Trophoblast cell (in vitro differentiated cells and primary cell): Measurements from ENCODE around the gene ADSL.

Experiments used
- DNase-seq, 2 donors: peaks; one replicate each; pipeline ENCODE4 v3.0.0-alpha.2; 2016
- H2AFZ ChIP-seq: 2 replicates; pipeline ENCODE4 v1.6.1; 2013; ENCODE audit warnings: low read length, moderate library complexity, mild to moderate bottlenecking; ENCODE audit not compliant: insufficient read depth, poor library complexity
- H2AK5ac ChIP-seq: 2 replicates; pipeline ENCODE4 v1.6.1; 2013; ENCODE audit warnings: mild to moderate bottlenecking, low read length
- H2BK120ac ChIP-seq: 2 replicates; pipeline ENCODE4 v1.6.1; 2013; ENCODE audit warnings: low read length, mild to moderate bottlenecking, moderate library complexity; ENCODE audit not compliant: insufficient read depth, poor library complexity
- H2BK12ac ChIP-seq: 2 replicates; pipeline ENCODE4 v1.6.1; 2013; ENCODE audit warnings: mild to moderate bottlenecking, low read length, moderate library complexity
- H2BK5ac ChIP-seq: 2 replicates; pipeline ENCODE4 v1.6.1; 2013; ENCODE audit warnings: low read length, low read depth, moderate library complexity, mild to moderate bottlenecking; ENCODE audit not compliant: poor library complexity
- H3K14ac ChIP-seq: 2 replicates; pipeline ENCODE4 v1.6.1; 2013; ENCODE audit warnings: mild to moderate bottlenecking, low read length
- H3K18ac ChIP-seq: 2 replicates; pipeline ENCODE4 v1.6.1; 2013; ENCODE audit warnings: mild to moderate bottlenecking, low read length
- H3K23ac ChIP-seq: 2 replicates; pipeline ENCODE4 v1.6.1; 2013; ENCODE audit warnings: low read length
- H3K27ac ChIP-seq: 2 replicates; pipeline ENCODE4 v1.5.1; 2013; ENCODE audit warnings: low read depth, mild to moderate bottlenecking, inconsistent platforms, low read length, moderate library complexity
- H3K27me3 ChIP-seq: 2 replicates; pipeline ENCODE4 v1.6.1; 2013; ENCODE audit warnings: inconsistent platforms, mild to moderate bottlenecking, low read length, moderate library complexity; ENCODE audit not compliant: insufficient read depth
- H3K36me3 ChIP-seq, 2 experiments: 1 replicate in 1 of 2; 2 replicates in 1 of 2; pipeline ENCODE4 v1.6.1; 2013; ENCODE audit warnings: low read length in 2 of 2, mild to moderate bottlenecking in 2 of 2, moderate library complexity in 1 of 2; ENCODE audit not compliant: insufficient read depth in 2 of 2, control insufficient read depth in 1 of 2
- H3K4ac ChIP-seq: 2 replicates; pipeline ENCODE4 v1.6.1; 2013; ENCODE audit warnings: low read depth, mild to moderate bottlenecking, low read length, moderate library complexity
- H3K4me1 ChIP-seq, 2 experiments: 1 replicate in 1 of 2; 2 replicates in 1 of 2; pipeline ENCODE4 v1.6.1; 2013; ENCODE audit warnings: low read length in 2 of 2, mild to moderate bottlenecking in 2 of 2, moderate library complexity in 1 of 2; ENCODE audit not compliant: insufficient read depth in 2 of 2, control insufficient read depth in 1 of 2
- H3K4me2 ChIP-seq: 2 replicates; pipeline ENCODE4 v1.6.1; 2013; ENCODE audit warnings: inconsistent platforms, mild to moderate bottlenecking, low read length, moderate library complexity
- H3K4me3 ChIP-seq: 2 replicates; pipeline ENCODE4 v1.5.1; 2013; ENCODE audit warnings: mild to moderate bottlenecking, low read depth, low read length, inconsistent platforms
- H3K79me1 ChIP-seq: one replicate; pipeline ENCODE4 v1.6.1; 2013; ENCODE audit warnings: low read length
- H3K79me2 ChIP-seq: 2 replicates; pipeline ENCODE4 v1.6.1; 2013; ENCODE audit warnings: low read length, mild to moderate bottlenecking; ENCODE audit not compliant: control insufficient read depth, insufficient read depth, poor library complexity
- H3K9ac ChIP-seq: 2 replicates; pipeline ENCODE4 v1.6.1; 2013; ENCODE audit warnings: mild to moderate bottlenecking, low read length
- H3K9me3 ChIP-seq: 2 replicates; pipeline ENCODE4 v1.6.1; 2013; ENCODE audit warnings: low read depth, mild to moderate bottlenecking, control low read depth, inconsistent platforms, low read length; ENCODE audit not compliant: insufficient read depth
- H4K12ac ChIP-seq: 2 replicates; pipeline ENCODE4 v1.6.1; 2013; ENCODE audit warnings: low read depth, mild to moderate bottlenecking, low read length, moderate library complexity
- H4K8ac ChIP-seq: 2 replicates; pipeline ENCODE4 v1.6.1; 2013; ENCODE audit warnings: low read depth, mild to moderate bottlenecking, low read length, moderate library complexity
- H4K91ac ChIP-seq: one replicate; pipeline ENCODE4 v1.6.1; 2013; ENCODE audit warnings: low read depth, mild to moderate bottlenecking, low read length, moderate library complexity
- WGBS: extraction: QIAGEN DNeasy Blood & Tissue Kit; methylation state at CpG from one replicate; pipeline ENCODE4 v1.1.7; 2013; ENCODE audit warnings: missing lambda C conversion rate; ENCODE audit not compliant: insufficient read length, insufficient coverage; ENCODE audit errors: extremely low coverage; 5-methylcytosine and 5-hydroxymethylcytosine counted together

ADSL gene

GRCh38 chr22:40335358-40335757, 10.9 kb upstream of the ADSL start:
- no peak for DNase-seq
- Histone ChIP-seq H4K8ac (no peak overlapping the region), H2BK12ac (no peak overlapping the region), H3K36me3 (peaks cover 0 to 2% of the 10 kb centered on the region in 2 experiments), H4K91ac (no peak overlapping the region), H3K9me3 (no peaks in the 10 kb centered on the region), H3K14ac (no peak overlapping the region), H3K4me1 (peaks cover 0 to 7% of the 10 kb centered on the region in 2 experiments), H3K79me1 (no peaks in the 10 kb centered on the region), H3K4me3 (no peak overlapping the region), H3K18ac (no peak overlapping the region), H3K4ac (no peak overlapping the region), H3K79me2 (no peaks in the 10 kb centered on the region), H4K12ac (no peak overlapping the region), H3K9ac (no peak overlapping the region), H3K27me3 (no peaks in the 10 kb centered on the region), H3K27ac (no peak overlapping the region), H2AK5ac (no peak overlapping the region), H2AFZ (no peak overlapping the region), H3K23ac (no peak overlapping the region), H3K4me2 (no peak overlapping the region), H2BK5ac (no peak overlapping the region), H2BK120ac (no peak overlapping the region)
- 100% methylated on average over 2 of the region's 2 CpGs for WGBS

GRCh38 chr22:40340044-40340443, 6.3 kb upstream of the ADSL start:
- no CpG with 5 or more reads among the region's 5 CpGs for WGBS
- H2BK12ac ChIP-seq = no peak overlapping the region
- no peak overlapping the region for H3K18ac ChIP-seq
- no peak overlapping the region for H3K9ac ChIP-seq
- no peak overlapping the region for H3K14ac ChIP-seq
- no peaks in the 10 kb centered on the region for H3K79me2 ChIP-seq
- H3K4me1 ChIP-seq = no peaks in the 10 kb centered on the region
- H3K23ac ChIP-seq = no peak overlapping the region
- H2BK5ac ChIP-seq = no peak overlapping the region
- no peaks in the 10 kb centered on the region for H3K36me3 ChIP-seq
- H2BK120ac ChIP-seq = no peak overlapping the region
- no peaks in the 10 kb centered on the region for H3K27me3 ChIP-seq
- no peaks in the 10 kb centered on the region for H3K79me1 ChIP-seq
- no peak overlapping the region for H3K4me2 ChIP-seq
- H4K8ac ChIP-seq = no peak overlapping the region
- no peak overlapping the region for H2AFZ ChIP-seq
- no peaks in the 10 kb centered on the region for H3K9me3 ChIP-seq
- H3K4ac ChIP-seq = no peak overlapping the region
- no peak overlapping the region for H4K12ac ChIP-seq
- H3K27ac ChIP-seq = no peak overlapping the region
- no peak overlapping the region for H3K4me3 ChIP-seq
- no peak overlapping the region for H4K91ac ChIP-seq
- DNase-seq = no peak
- no peak overlapping the region for H2AK5ac ChIP-seq

GRCh38 chr22:40341604-40342003, 4.7 kb upstream of the ADSL start:
- Histone ChIP-seq H3K14ac (no peak overlapping the region), H2AK5ac (no peak overlapping the region), H2BK120ac (no peak overlapping the region), H4K8ac (no peak overlapping the region), H2BK12ac (no peak overlapping the region), H3K36me3 (no peaks in the 10 kb centered on the region), H3K4ac (no peak overlapping the region), H3K4me3 (no peak overlapping the region), H3K4me2 (no peak overlapping the region), H2BK5ac (no peak overlapping the region), H2AFZ (no peak overlapping the region), H3K79me2 (peaks cover 3% of the 10 kb centered on the region), H3K9ac (no peak overlapping the region), H3K4me1 (peaks cover 2 to 3% of the 10 kb centered on the region in 2 experiments), H3K27me3 (no peaks in the 10 kb centered on the region), H3K79me1 (peaks cover 5% of the 10 kb centered on the region), H3K9me3 (no peaks in the 10 kb centered on the region), H4K12ac (no peak overlapping the region), H4K91ac (no peak overlapping the region), H3K27ac (no peak overlapping the region), H3K23ac (no peak overlapping the region), H3K18ac (no peak overlapping the region)
- no CpG with 5 or more reads among the region's 4 CpGs for WGBS
- DNase-seq = no peak

- Histone ChIP-seq H4K91ac (no peak overlapping the region), H2BK5ac (no peak overlapping the region), H2BK12ac (no peak overlapping the region), H3K14ac (no peak overlapping the region), H4K8ac (no peak overlapping the region), H3K79me2 (peaks cover 4% of the 10 kb centered on the region), H3K36me3 (no peaks in the 10 kb centered on the region), H3K27me3 (no peaks in the 10 kb centered on the region), H3K79me1 (peaks cover 5% of the 10 kb centered on the region), H3K23ac (no peak overlapping the region), H3K18ac (no peak overlapping the region), H3K9ac (no peak overlapping the region), H3K4me3 (no peak overlapping the region), H2AK5ac (no peak overlapping the region), H2AFZ (no peak overlapping the region), H3K27ac (no peak overlapping the region), H3K4me1 (peaks cover 4 to 5% of the 10 kb centered on the region in 2 experiments), H3K4me2 (no peak overlapping the region), H4K12ac (no peak overlapping the region), H3K4ac (no peak overlapping the region), H2BK120ac (no peak overlapping the region), H3K9me3 (no peaks in the 10 kb centered on the region)
- no CpG with 5 or more reads among the region's 9 CpGs for WGBS
- DNase-seq = no peak
Measured at GRCh38 chr22:40342521-40342920, 3.8 kb upstream of the ADSL start.
